Measurements from ENCODE around the gene VSTM2B.

- TF ChIP-seq CTCF (IDR thresholded peaks at IDR 0.05) (no peak), POLR2A (IDR thresholded peaks at IDR 0.05) (no peak)
These were observed 35.8 kb downstream of the VSTM2B start for GRCh38 chr19:29561601-29562000.
